Activated CD4-positive, alpha-beta T cell treated with anti-CD3 and anti-CD28 coated beads for 4 hours (primary cell): ENCODE results near the gene C11orf24.
"Not testable (repeated sequence)": the region's sequence is repeated elsewhere in the genome, so short reads cannot be mapped to it uniquely, and the experiment has no call there.

Source experiments
- DNase-seq, 2 donors: peaks; one replicate each; pipeline ENCODE4 v3.0.0-alpha.2; 2020

The C11orf24 gene

GRCh38 chr11:68269414-68270081, 2.2 kb downstream of the C11orf24 start:
- DNase-seq, result no peak

GRCh38 chr11:68267881-68268240, 3.9 kb downstream of the C11orf24 start:
- no peak for DNase-seq

GRCh38 chr11:68266936-68267880, 4.6 kb downstream of the C11orf24 start:
- DNase-seq, result no peak

DNA sequence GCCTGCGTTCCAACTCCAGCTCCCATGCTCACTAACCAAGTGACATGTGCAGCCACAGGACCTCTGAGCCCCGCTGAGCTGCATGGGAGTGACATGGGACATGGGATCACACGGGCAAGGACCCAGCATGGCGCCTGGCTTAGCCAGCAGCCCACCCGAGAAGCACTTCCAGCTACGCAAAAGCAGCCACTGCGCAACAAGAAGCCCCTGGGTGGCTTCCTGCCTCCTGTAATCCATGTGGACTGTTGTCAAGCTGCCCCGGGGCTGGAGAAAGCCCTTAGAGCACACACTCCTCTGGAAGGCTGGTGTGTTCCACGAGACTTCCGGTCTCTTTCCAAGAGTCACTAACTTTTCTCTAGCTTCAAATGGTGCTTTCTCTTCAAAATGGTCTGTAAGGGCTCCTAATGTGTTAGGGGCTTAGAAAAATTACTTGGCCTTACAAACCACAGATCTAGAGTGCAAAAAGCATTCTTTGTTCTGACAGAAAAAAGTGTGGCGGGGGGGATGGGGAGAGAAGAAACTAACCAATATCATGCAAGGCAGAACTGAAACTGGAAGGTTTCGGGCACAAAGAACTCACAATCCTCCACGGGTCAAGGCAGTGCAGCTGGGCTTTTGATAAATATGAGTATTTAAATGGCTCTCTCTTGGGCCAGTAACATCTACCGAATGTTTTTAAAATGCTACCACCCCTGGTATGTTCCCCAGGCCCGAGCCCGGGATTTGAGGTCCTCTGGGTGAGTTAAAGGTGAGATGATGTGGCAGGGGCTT, 5.5 kb downstream of the C11orf24 start:
- no peak for DNase-seq

- no peak for DNase-seq
These were observed 6.8 kb downstream of the C11orf24 start for GRCh38 chr11:68264741-68265540.

DNA sequence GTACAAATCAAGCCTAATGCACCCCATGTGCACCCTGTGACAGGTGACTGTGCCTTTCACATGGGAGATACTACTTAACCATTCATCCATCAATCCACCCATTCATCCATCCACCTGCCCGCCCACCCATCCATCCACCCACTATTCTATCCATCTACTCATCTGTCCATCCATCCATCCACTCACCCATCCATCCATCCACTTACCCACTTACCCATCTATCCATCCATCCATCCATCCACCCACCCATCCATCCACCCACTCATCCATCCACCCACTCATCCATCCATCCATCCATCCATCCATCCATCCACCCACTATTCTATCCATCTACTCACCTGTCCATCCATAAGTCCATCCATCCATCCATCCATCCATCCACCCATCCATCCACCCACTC, 7.5 kb downstream of the C11orf24 start:
- DNase-seq, result no peak

DNA sequence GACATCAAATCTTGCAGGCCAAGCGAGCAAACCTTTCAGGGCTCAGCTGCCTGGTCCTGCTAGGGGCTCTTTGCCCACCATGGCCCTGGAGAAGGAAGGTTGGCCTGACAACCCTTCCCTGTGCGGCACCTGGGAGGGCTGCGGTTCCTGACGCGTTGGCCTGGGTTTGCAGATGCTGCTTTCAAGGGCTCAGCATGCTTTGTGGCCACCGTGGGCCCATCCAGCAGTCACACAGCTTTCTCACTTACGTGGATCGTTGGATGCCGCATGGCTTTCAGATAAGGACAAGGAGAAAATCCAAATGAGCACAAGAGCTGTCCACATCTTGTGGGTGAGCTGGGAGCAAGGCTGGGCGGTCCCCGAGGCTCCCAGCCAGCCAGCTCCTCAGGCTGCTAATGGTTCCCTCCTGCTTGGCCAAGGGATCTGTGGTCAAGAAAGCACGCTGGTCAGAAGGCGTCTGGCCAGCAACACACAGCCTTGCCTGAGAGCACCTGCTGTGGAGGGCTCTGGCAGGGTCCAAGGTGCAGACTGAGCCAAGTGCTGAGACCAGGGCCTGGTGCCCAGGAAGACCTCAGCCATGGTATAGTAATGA, 8.2 kb downstream of the C11orf24 start:
- no peak for DNase-seq

DNA sequence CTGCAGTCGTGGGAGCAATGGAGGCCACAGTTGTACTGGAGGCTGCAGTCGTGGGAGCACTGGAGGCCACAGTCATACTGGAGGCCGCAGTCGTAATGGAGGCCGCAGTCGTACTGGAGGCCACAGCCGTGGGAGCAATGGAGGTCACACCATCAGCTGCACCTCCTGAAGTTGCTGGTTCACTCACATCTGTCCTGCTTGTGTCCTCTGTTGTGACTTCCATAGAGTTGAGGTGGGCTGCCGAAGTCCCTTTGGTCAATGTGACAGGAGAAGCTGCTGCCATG, 9.3 kb downstream of the C11orf24 start:
- DNase-seq, result no peak

GRCh38 chr11:68261749-68262543, 9.8 kb downstream of the C11orf24 start:
- no peak for DNase-seq

- no peak for DNase-seq
These were observed 10.8 kb downstream of the C11orf24 start for GRCh38 chr11:68261006-68261405.

- DNase-seq, result no peak
These were observed 11.3 kb downstream of the C11orf24 start for GRCh38 chr11:68260484-68260883.

DNA sequence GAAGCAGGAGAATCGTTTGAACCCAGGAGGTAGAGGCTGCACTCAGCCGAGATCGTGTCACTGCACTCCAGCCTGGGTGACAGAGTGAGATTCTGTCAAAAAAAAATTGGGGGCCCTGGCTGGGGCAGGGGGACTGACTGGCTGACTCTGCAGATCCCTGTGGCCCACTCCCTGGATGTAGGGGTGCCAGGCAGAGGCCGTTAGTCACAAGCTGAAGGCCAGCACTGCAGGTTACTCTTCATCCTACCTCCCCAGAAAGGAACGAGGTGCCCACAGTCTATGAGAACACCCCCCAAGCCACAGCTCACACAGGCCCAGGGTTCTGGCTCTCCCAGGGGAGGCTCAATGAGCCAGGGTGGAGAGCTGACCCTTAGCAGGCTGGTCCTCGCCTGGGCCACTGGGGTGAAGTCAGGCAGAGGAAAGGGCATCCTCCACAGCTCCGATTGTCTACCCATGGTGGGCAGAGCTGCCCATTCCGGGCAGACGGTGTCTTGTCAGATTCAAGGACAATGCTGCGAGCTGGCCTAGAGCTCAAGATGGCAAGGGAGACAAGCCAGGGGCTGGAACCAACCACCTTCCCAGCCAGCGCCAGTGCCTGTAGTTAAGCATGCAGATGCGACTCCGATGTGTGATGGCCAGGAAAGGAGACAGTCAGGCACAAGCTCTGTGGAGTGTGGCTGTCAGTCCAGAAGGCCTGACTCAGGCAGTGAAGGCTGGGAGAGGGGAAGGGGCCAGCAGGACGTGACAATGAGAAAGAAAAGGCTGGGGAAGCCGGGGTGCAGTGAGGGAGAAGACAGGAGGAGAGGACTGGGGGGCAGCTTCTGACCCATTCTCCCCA, 12.4 kb downstream of the C11orf24 start:
- DNase-seq, result no peak

GRCh38 chr11:68258363-68258765, 13.4 kb downstream of the C11orf24 start:
- no peak for DNase-seq

DNA sequence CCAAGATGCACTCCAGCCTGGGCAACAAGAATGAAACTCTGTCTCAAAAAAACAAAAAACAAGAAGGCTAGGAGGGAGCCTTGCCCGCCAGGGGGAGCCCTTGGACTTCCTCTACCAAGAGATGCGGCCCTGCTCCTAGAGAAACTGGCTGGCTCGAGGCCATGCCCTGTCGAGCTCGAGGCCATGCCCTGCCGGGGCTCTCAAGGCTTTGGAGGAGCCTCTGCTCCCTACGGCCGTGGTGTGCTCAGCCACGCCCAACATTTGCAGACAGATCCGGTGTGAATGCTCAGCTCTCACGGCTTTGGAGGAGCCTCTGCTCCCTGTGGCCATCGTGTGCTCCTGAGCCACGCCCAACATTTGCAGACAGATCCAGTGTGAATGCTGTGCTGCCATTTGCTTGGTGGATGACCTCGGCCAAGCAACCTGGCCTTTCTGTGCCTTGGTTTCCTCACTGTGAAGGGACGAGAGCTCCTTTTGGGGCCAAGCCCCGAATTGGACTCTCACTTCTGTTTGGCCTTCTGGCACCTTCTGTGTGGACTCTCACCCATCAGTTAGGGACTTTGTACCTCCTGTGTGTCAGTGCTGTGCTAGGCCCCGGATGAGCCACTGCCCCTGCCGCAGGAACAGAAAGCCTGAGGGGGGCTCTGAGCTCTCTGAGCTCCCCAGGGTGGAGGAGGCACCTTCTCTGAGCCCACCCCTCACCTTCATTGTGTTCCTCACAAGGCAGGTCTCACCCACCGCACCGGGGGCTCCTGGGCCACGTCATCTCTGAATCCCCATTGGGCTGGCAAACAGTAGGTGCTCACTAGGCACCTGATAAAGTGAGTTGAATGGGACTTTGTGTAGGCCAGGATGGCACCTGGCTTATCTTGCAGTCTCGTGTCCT, 14.1 kb downstream of the C11orf24 start:
- peak; percentile 93 to 96 for DNase-seq

DNA sequence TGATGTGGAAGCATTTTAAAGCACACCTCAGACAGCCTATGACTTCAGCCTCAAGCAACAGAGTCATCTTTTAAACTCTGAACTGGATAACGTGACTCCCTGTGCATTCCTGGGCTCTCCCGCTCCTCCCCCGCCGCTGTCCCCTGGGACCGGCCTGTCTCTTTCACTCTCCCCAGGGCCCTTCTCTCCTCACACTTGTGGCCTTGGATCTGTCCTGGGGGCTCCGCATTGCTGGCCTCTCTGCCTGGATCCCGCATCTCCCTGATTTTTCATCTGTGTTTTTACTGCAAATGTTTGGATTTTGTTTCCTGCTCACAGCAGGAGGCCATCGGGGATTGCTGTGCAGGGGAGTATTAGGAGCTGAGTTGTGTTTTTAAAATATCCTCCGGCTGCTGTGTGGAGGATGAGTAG, 15.4 kb downstream of the C11orf24 start:
- DNase-seq, result no peak

DNA sequence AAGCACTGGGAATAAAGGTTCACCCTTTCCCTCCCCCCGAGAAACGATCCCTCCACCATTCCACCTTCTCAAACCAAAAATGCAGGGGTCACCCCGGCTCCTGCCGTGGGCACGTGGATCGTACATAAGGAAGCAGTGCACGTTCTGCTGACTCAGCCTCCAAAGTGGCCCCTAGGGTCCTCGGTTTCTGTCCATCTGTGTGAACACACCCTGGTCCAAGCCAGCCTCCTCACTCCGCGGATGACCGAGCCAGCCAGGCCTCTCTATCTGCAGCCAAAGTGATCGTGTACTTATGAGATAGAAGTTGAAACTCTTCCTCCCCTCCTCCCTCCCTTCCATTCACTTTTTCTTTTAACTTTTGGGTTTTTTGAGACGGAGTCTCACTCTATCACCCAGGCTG, 16.2 kb downstream of the C11orf24 start:
- no peak for DNase-seq

- no peak for DNase-seq
These were observed 17.4 kb downstream of the C11orf24 start for GRCh38 chr11:68254421-68254820.

- DNase-seq, result no peak
These were observed 20.0 kb downstream of the C11orf24 start for GRCh38 chr11:68251765-68252164.

- DNase-seq, result not testable (repeated sequence)
These were observed 26.9 kb downstream of the C11orf24 start for GRCh38 chr11:68244912-68245311.

GRCh38 chr11:68243847-68244246, 27.9 kb downstream of the C11orf24 start:
- DNase-seq, result not testable (repeated sequence)
